Natural killer cell treated with Interleukin-12 subunit alpha and Interleukin-12 subunit beta and Interleukin-15 and Interleukin-18, amount 100 ng/mL, for 72 hours (primary cell): Measurements from ENCODE around the gene SCGB2A2. TPM values are rescaled to one million over a fixed set of nuclear protein-coding genes. Genes with fewer than 3 reads are reported as not detected.

Source experiments
- total RNA-seq, 2 donors: library from RNA; stranded (reverse); gene quantifications; one replicate each; pipeline ENCODE4 v1.2.3, GENCODE V29; 2022

Gene SCGB2A2
- total RNA-seq, 2 donors from 2014 or later, result not detected

Other genes starting within 250 kb of the SCGB2A2 start
- 100 to 1,000 TPM in 1 of 2 donors, 10 to 100 TPM in 1; 74.4 to 135 TPM for gene INCENP, start 146.1 kb upstream of the SCGB2A2 start, total RNA-seq
- not detected for gene SCGB1D1, start 79.9 kb upstream of the SCGB2A2 start, total RNA-seq
- not detected for gene SCGB2A1, start 61.5 kb upstream of the SCGB2A2 start, total RNA-seq
- not detected for gene SCGB1D2, start 27.9 kb upstream of the SCGB2A2 start, total RNA-seq
- not detected for gene SCGB1D4, start 28.9 kb downstream of the SCGB2A2 start, total RNA-seq
- gene ASRGL1, start 67.3 kb downstream of the SCGB2A2 start, total RNA-seq, result 1 to 10 TPM; 7.2 to 7.8 TPM
- gene SCGB1A1, start 148.9 kb downstream of the SCGB2A2 start, total RNA-seq, result not detected